ENCODE results near the gene DPH1.

DPH1 gene

DNA sequence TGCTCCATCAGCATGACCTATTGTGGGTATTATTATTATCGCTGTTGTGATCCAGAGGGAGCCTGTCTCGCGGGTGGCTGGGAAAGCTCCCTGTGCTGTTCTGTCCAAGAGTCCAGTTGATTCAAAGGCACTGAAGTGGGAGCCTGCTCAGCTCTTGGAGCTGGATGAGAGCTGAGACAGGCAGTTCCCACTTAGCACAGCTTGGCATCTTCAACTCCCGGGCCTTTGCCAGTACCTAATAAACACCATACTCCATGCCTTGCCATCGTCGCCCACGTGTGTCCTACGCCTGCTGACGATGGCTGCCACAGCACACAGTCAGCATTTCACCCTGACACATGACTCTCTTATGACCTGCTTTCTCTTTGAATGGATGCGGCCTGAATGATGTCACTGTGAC, 37.4 kb upstream of the DPH1 start:
- DNase-seq (ENCODE audit: low read depth) = no peak
- no peak overlapping the region for H3K4me3 ChIP-seq (replicated peaks; ENCODE audit: low read depth, low read length)
- TF ChIP-seq CTCF (IDR thresholded peaks at IDR 0.05; ENCODE audit: low read length, missing control alignments) = no peak

- TF ChIP-seq CTCF (IDR thresholded peaks at IDR 0.05; ENCODE audit: low read length, missing control alignments) = no peak
- no peak overlapping the region for H3K4me3 ChIP-seq (replicated peaks; ENCODE audit: low read depth, low read length)
- no peak for DNase-seq (ENCODE audit: low read depth)
These were observed 35.2 kb upstream of the DPH1 start for GRCh38 chr17:1994707-1995106.

- no peak for DNase-seq (ENCODE audit: low read depth)
- TF ChIP-seq CTCF (IDR thresholded peaks at IDR 0.05; ENCODE audit: low read length, missing control alignments) = no peak
- H3K4me3 ChIP-seq (replicated peaks; ENCODE audit: low read depth, low read length) = no peak overlapping the region
These were observed 34.5 kb upstream of the DPH1 start for GRCh38 chr17:1995321-1995892.

DNA sequence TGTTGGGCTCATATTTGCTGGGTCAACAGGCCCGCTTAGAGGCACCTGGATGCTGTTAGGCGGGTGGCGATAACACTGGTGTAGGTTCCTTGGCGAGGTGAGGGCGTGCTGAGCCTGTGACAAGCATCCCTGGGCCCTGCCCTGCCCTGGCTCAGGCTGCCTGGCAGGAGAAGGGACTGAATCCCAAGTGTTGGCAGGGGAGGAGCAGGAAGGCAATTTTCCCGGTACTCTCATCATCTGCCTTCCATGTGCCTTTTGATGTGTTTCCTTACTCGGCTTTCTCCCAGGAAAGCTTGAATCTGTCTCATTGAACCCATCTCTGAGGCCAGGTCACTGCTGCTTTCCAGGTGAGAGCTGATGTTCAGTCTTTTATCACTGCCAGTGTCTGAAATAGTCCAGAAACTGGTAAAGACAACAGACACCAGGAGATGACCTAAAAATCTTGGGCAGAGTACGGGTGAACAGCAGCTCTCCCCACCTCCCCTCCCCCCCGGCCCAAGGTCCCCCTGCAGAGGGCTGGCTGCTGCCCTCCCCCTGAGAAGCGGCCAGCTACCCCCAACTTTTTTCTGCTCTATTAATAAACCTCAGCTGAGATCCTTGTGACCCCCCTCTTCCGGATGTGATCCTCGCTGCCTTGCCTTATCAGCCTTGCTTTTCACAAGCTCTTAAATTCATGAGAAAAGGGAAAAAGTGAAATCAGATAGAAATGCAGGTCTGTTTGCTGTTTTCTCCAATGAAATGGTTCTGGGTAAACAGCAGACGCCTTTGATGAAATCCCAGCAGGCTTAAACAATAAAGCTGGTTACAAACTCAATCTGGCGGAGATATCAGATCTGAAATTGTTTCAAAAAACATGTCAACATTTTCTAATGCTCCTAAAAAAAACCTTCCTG, 33.8 kb upstream of the DPH1 start:
- no peak for TF ChIP-seq CTCF (IDR thresholded peaks at IDR 0.05; ENCODE audit: low read length, missing control alignments)
- no peak overlapping the region for H3K4me3 ChIP-seq (replicated peaks; ENCODE audit: low read depth, low read length)
- DNase-seq (ENCODE audit: low read depth) = no peak

DNA sequence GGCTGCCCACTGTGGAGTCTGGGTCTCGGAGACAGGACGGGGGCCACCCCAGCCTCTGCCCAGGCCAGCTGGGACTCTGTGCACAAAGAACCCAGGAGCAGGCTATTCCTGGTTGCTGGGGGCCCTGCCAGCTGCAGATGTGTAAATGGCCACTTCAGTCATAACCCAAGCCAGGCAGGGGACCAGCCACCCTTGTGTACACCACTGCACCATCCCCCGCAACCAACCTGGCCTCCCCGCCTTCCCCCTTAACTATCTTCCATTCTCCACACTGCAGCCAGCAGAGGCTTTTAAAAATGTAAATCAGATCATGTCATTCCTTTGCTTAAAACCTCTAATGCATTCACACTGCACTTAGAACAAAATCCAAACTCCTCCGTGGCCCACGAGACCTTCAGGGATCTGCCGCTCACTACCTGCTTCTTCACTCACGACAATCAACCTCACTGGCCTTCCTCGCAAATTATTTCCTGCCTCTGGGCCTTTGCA, 33.1 kb upstream of the DPH1 start:
- no peak overlapping the region for H3K4me3 ChIP-seq (replicated peaks; ENCODE audit: low read depth, low read length)
- no peak for TF ChIP-seq CTCF (IDR thresholded peaks at IDR 0.05; ENCODE audit: low read length, missing control alignments)
- no peak for DNase-seq (ENCODE audit: low read depth)

DNA sequence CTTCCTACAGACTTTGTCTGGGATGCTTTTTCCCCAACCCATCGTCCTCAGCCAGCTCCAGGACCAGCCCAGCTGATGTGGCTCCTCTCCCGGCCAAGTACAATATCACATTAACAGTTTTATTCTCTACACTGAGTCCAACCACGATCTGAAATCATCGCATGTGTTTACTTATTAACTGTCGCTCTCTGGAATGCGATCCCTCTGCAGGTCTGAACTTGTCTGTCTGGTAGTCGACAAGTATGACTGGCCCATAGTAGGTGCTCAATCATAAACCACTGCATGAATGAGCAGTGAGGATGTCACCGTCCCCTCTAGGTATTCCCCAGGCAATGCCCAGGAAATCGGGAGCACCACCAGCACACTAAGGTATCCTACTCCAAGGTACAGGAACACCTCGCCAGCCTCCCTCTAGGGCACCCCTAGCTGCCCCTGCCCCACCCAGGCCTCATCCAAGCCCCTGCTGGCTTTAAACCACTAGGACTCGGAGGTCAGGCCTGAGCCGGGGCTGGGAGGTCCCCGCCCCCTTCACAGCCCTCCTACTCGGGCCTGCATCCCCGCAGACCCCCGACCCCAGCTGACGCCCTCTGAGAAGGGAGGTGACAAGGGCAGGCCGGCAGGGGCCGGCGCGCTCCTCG, 32.5 kb upstream of the DPH1 start:
- TF ChIP-seq CTCF (IDR thresholded peaks at IDR 0.05; ENCODE audit: low read length, missing control alignments) = no peak
- no peak for DNase-seq (ENCODE audit: low read depth)
- no peak overlapping the region for H3K4me3 ChIP-seq (replicated peaks; ENCODE audit: low read depth, low read length)

Measured in fibroblast of pulmonary artery (primary cell).